ENCODE data around the gene ALPI.

DNA sequence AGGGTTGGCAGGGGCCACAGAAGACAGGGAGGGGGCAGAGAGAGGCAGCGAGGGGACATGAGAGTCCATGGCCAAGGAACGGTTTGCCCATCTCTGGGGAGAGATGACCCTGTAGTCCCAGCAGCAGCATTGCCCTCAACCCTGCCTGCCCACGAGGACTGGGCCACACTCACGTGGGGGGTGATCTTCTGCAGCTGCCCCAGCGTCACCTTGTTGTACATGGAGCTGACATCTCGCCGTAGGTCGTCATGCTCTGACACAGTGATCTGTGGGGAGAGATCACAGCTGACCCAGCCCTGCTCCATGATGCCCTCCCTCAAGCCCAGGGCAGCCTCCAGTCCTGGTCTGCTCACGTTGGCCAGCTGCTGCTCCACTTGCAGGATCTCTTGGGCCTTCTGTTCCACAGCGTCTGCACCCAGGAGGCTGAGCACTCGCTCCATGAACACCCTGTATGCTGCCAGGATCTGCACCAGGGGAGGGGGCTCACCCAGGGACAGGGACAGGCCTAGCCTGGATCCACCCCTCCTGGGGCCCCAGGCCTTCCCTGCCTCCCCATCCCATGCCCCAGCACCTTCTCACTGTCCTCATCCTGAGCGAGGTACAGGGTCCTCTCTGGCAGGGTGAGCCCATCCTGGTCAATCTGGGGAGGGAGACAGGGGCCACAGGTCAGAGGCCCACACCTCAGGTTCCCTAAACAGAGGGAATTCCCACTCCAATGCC is 28.8 kb downstream of the ALPI start:
- no peak for TF ChIP-seq EZH2 (IDR thresholded peaks at IDR 0.05; ENCODE audit: borderline replicate concordance, insufficient read depth, low read depth, low read length, poor library complexity, severe bottlenecking)
- TF ChIP-seq, protein P1, sequence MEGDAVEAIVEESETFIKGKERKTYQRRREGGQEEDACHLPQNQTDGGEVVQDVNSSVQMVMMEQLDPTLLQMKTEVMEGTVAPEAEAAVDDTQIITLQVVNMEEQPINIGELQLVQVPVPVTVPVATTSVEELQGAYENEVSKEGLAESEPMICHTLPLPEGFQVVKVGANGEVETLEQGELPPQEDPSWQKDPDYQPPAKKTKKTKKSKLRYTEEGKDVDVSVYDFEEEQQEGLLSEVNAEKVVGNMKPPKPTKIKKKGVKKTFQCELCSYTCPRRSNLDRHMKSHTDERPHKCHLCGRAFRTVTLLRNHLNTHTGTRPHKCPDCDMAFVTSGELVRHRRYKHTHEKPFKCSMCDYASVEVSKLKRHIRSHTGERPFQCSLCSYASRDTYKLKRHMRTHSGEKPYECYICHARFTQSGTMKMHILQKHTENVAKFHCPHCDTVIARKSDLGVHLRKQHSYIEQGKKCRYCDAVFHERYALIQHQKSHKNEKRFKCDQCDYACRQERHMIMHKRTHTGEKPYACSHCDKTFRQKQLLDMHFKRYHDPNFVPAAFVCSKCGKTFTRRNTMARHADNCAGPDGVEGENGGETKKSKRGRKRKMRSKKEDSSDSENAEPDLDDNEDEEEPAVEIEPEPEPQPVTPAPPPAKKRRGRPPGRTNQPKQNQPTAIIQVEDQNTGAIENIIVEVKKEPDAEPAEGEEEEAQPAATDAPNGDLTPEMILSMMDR (IDR thresholded peaks at IDR 0.05) = no peak

Measured in B cell (primary cell).